HCT116 (cell line): ENCODE data around the gene NFX1. TPM values are rescaled to one million over a fixed set of nuclear protein-coding genes. Genes with fewer than 3 reads are reported as not detected.

Source experiments
- ATAC-seq: fragments of 200-7000 bp; cut with Tn5 transposase; 2 replicates; pipeline ENCODE4 v1.9.1; 2020; ENCODE audit warnings: mild to moderate bottlenecking, moderate library complexity
- BruUV-seq: library from RNA; stranded (reverse); fragments of 400-500 nt; replicated peaks from 2 replicates; lab custom pipeline; 2021; lab: Mats Ljungman, UMichigan
- CTCF ChIA-PET: fragments of 300-600 bp; sonication (Branson Sonifier 250); formaldehyde crosslinking; loops from one replicate; lab custom pipeline; 2021; ENCODE audit warnings: antibody characterized with exemption; lab: Charles Lee
- POLR2A ChIA-PET: fragments of 300-600, 350-600 bp; sonication (Branson Sonifier 250); formaldehyde crosslinking; loops from one replicate; lab custom pipeline; 2021; ENCODE audit warnings: antibody characterized with exemption; lab: Charles Lee
- RAD21 ChIA-PET, 2 experiments: fragments of 300-600 bp; sonication (Branson Sonifier 250); formaldehyde crosslinking; loops; one replicate each; lab custom pipeline; 2023; ENCODE audit warnings: low total read pairs in 2 of 2; ENCODE audit not compliant: uncharacterized antibody in 2 of 2, unreplicated experiment in 2 of 2, low non-redundant PET in 1 of 2; lab: Charles Lee
- DNase-seq: peaks from one replicate; pipeline ENCODE4 v3.0.0-alpha.2; 2010; ENCODE audit warnings: low read depth, low spot score
- H2AFZ ChIP-seq: fragments of 200-600 bp; shearing (Covaris generic), sonication (generic); 2 replicates; pipeline ENCODE4 v1.6.1; 2017; ENCODE audit warnings: low read depth, mixed run types, mixed read lengths, antibody characterized with exemption, low read length; ENCODE audit not compliant: poor library complexity, severe bottlenecking
- H3K27ac ChIP-seq: 2 replicates; pipeline ENCODE4 v1.5.1; 2012; ENCODE audit warnings: low read depth, low read length
- H3K27me3 ChIP-seq: fragments of 200-600 bp; sonication (generic); 2 replicates; pipeline ENCODE4 v1.6.1; 2016; ENCODE audit warnings: mixed run types, low read length, mixed read lengths; ENCODE audit not compliant: insufficient read depth
- H3K36me3 ChIP-seq, 2 experiments: fragments of 200-500 bp in 1 of 2; fragments of 200-600 bp in 1 of 2; sonication (Bioruptor generic) in 1 of 2; sonication (generic) in 1 of 2; 2 replicates each; pipeline versions ENCODE4 v1.5.1 to v1.6.1; 2014 to 2016; ENCODE audit warnings: low read length in 2 of 2, inconsistent platforms in 1 of 2, mixed read lengths in 1 of 2, mixed run types in 1 of 2; ENCODE audit not compliant: insufficient read depth in 2 of 2, control insufficient read depth in 1 of 2
- H3K4me1 ChIP-seq, 2 experiments: fragments of 200-600 bp in 1 of 2; sonication (generic) in 1 of 2; 2 replicates each; pipeline versions ENCODE4 v1.5.1 to v1.6.1; 2012 to 2017; ENCODE audit warnings: low read length in 2 of 2, inconsistent platforms in 1 of 2, mild to moderate bottlenecking in 1 of 2, mixed read lengths in 1 of 2, mixed run types in 1 of 2, moderate library complexity in 1 of 2; ENCODE audit not compliant: insufficient read depth in 2 of 2, control insufficient read depth in 1 of 2
- H3K4me2 ChIP-seq: fragments of 200-600 bp; sonication (generic); 2 replicates; pipeline ENCODE4 v1.6.1; 2017; ENCODE audit warnings: mixed run types, low read length, mixed read lengths
- H3K4me3 ChIP-seq, 2 experiments: fragments of 200-600 bp in 1 of 2; sonication (generic) in 1 of 2; replicated peaks in 1 of 2; 2 replicates each; pipeline ENCODE4 v1.5.1; 2011 to 2016; ENCODE audit warnings: low read length in 2 of 2, control low read depth in 1 of 2, low read depth in 1 of 2, mild to moderate bottlenecking in 1 of 2, mixed read lengths in 1 of 2, mixed run types in 1 of 2
- H3K79me2 ChIP-seq: fragments of 200-600 bp; sonication (generic); 2 replicates; pipeline ENCODE4 v1.6.1; 2017; ENCODE audit warnings: mild to moderate bottlenecking, mixed run types, low read length, moderate library complexity, mixed read lengths; ENCODE audit not compliant: insufficient read depth
- H3K9ac ChIP-seq: fragments of 200-600 bp; sonication (generic); 2 replicates; pipeline ENCODE4 v1.6.1; 2016; ENCODE audit warnings: low read length, mixed read lengths
- H3K9me2 ChIP-seq: fragments of 200-600 bp; sonication (generic), shearing (Covaris generic); 2 replicates; pipeline ENCODE4 v1.6.1; 2017; ENCODE audit warnings: mixed run types, mild to moderate bottlenecking, moderate library complexity; ENCODE audit not compliant: insufficient read depth
- H3K9me3 ChIP-seq, 2 experiments: fragments of 200-500 bp in 1 of 2; fragments of 200-600 bp in 1 of 2; sonication (Bioruptor generic) in 1 of 2; sonication (generic) in 1 of 2; 2 replicates each; pipeline ENCODE4 v1.6.1; 2014 to 2017; ENCODE audit warnings: low read length in 2 of 2, mixed read lengths in 2 of 2, inconsistent platforms in 1 of 2, low read depth in 1 of 2, mild to moderate bottlenecking in 1 of 2, mixed run types in 1 of 2, moderate library complexity in 1 of 2; ENCODE audit not compliant: control insufficient read depth in 1 of 2, insufficient read depth in 1 of 2
- H4K20me1 ChIP-seq: fragments of 200-600 bp; sonication (generic), shearing (Covaris generic); 2 replicates; pipeline ENCODE4 v1.6.1; 2017; ENCODE audit warnings: mixed run types, mild to moderate bottlenecking, moderate library complexity; ENCODE audit not compliant: insufficient read depth
- ATF3 ChIP-seq: IDR thresholded peaks from 2 replicates; pipeline ENCODE4 v1.6.1; 2012
- CBX3 ChIP-seq: IDR thresholded peaks from 2 replicates; pipeline ENCODE4 v1.6.1; 2012; ENCODE audit warnings: low read depth
- CEBPB ChIP-seq: IDR thresholded peaks from 2 replicates; pipeline ENCODE4 v1.6.1; 2012; ENCODE audit warnings: low read depth
- EGR1 ChIP-seq: IDR thresholded peaks from 2 replicates; pipeline ENCODE4 v1.6.1; 2012; ENCODE audit warnings: low read depth
- ELF1 ChIP-seq: IDR thresholded peaks from 2 replicates; pipeline ENCODE4 v1.6.1; 2012; ENCODE audit warnings: low read depth, borderline replicate concordance
- EZH2 ChIP-seq: fragments of 200-600 bp; sonication (generic); IDR thresholded peaks from 2 replicates; pipeline ENCODE4 v1.6.1; 2017; ENCODE audit warnings: antibody characterized with exemption, mixed run types
- EZH2phosphoT487 ChIP-seq: fragments of 200-600 bp; IDR thresholded peaks from 2 replicates; pipeline ENCODE4 v1.6.1; 2018; ENCODE audit warnings: antibody characterized with exemption, borderline replicate concordance
- FOSL1 ChIP-seq: IDR thresholded peaks from 2 replicates; pipeline ENCODE4 v1.6.1; 2012; ENCODE audit warnings: low read depth
- JUND ChIP-seq: IDR thresholded peaks from 2 replicates; pipeline ENCODE4 v1.6.1; 2012
- MAX ChIP-seq: IDR thresholded peaks from 2 replicates; pipeline ENCODE4 v1.6.1; 2012
- RAD21 ChIP-seq: IDR thresholded peaks from 2 replicates; pipeline ENCODE4 v1.6.1; 2012; ENCODE audit warnings: low read depth, mild to moderate bottlenecking
- SIN3A ChIP-seq: IDR thresholded peaks from 2 replicates; pipeline ENCODE4 v1.6.1; 2012; ENCODE audit warnings: low read depth
- SP1 ChIP-seq: IDR thresholded peaks from 2 replicates; pipeline ENCODE4 v1.6.1; 2012; ENCODE audit warnings: low read depth
- SRF ChIP-seq: IDR thresholded peaks from 2 replicates; pipeline ENCODE4 v1.6.1; 2012; ENCODE audit warnings: low read depth
- TCF7L2 ChIP-seq: IDR thresholded peaks from 2 replicates; pipeline ENCODE4 v1.7.0; 2011; ENCODE audit warnings: borderline replicate concordance, inconsistent platforms; ENCODE audit not compliant: insufficient read depth, insufficient read length; ENCODE audit errors: extremely low read depth
- YY1 ChIP-seq: IDR thresholded peaks from 2 replicates; pipeline ENCODE4 v1.6.1; 2011; ENCODE audit warnings: low read length, low read depth, moderate library complexity, mild to moderate bottlenecking; ENCODE audit not compliant: insufficient replicate concordance; ENCODE audit errors: extremely low read depth
- ZNF274 ChIP-seq: fragments of 200-500 bp; sonication (Bioruptor generic); IDR thresholded peaks from 2 replicates; pipeline ENCODE4 v1.6.1; 2014; ENCODE audit warnings: mild to moderate bottlenecking, low read depth, low read length, inconsistent platforms
- intact Hi-C: fragments of 100-400 bp; cut with micrococcal nuclease; formaldehyde crosslinking; loops from 2 replicates; pipeline ENCODE4 v1.10.0; 2022
- total RNA-seq: library from RNA; stranded (reverse); gene quantifications from one replicate; pipeline ENCODE4 v1.2.1, GENCODE V29; 2021; ENCODE audit not compliant: unreplicated experiment
- TF ChIP-seq, protein P1 (sequence below): IDR thresholded peaks from 2 replicates; pipeline ENCODE4 v1.6.1; 2012; ENCODE audit warnings: low read depth

The NFX1 gene
- total RNA-seq, 1 experiment from 2014 or later = 31.7 TPM

- TF ChIP-seq, protein P1, sequence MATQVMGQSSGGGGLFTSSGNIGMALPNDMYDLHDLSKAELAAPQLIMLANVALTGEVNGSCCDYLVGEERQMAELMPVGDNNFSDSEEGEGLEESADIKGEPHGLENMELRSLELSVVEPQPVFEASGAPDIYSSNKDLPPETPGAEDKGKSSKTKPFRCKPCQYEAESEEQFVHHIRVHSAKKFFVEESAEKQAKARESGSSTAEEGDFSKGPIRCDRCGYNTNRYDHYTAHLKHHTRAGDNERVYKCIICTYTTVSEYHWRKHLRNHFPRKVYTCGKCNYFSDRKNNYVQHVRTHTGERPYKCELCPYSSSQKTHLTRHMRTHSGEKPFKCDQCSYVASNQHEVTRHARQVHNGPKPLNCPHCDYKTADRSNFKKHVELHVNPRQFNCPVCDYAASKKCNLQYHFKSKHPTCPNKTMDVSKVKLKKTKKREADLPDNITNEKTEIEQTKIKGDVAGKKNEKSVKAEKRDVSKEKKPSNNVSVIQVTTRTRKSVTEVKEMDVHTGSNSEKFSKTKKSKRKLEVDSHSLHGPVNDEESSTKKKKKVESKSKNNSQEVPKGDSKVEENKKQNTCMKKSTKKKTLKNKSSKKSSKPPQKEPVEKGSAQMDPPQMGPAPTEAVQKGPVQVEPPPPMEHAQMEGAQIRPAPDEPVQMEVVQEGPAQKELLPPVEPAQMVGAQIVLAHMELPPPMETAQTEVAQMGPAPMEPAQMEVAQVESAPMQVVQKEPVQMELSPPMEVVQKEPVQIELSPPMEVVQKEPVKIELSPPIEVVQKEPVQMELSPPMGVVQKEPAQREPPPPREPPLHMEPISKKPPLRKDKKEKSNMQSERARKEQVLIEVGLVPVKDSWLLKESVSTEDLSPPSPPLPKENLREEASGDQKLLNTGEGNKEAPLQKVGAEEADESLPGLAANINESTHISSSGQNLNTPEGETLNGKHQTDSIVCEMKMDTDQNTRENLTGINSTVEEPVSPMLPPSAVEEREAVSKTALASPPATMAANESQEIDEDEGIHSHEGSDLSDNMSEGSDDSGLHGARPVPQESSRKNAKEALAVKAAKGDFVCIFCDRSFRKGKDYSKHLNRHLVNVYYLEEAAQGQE = no peak
- TF ChIP-seq CEBPB (no peak), EZH2 (no peak), JUND (no peak), ELF1 (no peak), ATF3 (no peak), ZNF274 (no peak)
Measured at GRCh38 chr9:33273972-33274328, 16.4 kb upstream of the NFX1 start (continued).

GRCh38 chr9:33277484-33277883 lies 12.8 kb upstream of the NFX1 start:
- H3K36me3 ChIP-seq = peaks cover 42 to 53% of the 10 kb centered on the region in 2 experiments
- no peaks in the 10 kb centered on the region for H3K27me3 ChIP-seq
- H3K9me2 ChIP-seq = no peaks in the 10 kb centered on the region
- no peaks in the 10 kb centered on the region for H4K20me1 ChIP-seq
- no peaks in the 10 kb centered on the region for H3K4me1 ChIP-seq
- ATAC-seq (no peak), DNase-seq (no peak)
- POLR2A ChIA-PET = interaction anchor here (1.3 kb wide), 1 partner anchor 13 kb away, joined by 4 read pairs; the partner anchor contains the start of gene NFX1
- no peak overlapping the region for H3K4me2 ChIP-seq
- H3K27ac ChIP-seq = no peak overlapping the region
- CTCF ChIA-PET = interaction anchor here (1.1 kb wide), 1 partner anchor 10 kb away, joined by 4 read pairs; no protein-coding TSS in a partner anchor
- RAD21 ChIA-PET = no interaction called here
- H3K4me3 ChIP-seq = no peak overlapping the region
- no peak overlapping the region for H3K9ac ChIP-seq
- TF ChIP-seq SIN3A = no peak
- no peak for TF ChIP-seq EGR1
- TF ChIP-seq TCF7L2 = no peak
- no peak for TF ChIP-seq CBX3
- no peak for TF ChIP-seq MAX
- TF ChIP-seq ZNF274 = no peak
- no peak for TF ChIP-seq FOSL1
- TF ChIP-seq EZH2phosphoT487 = no peak
- no peak for TF ChIP-seq YY1
- no peak for TF ChIP-seq CEBPB
- no peak for TF ChIP-seq SRF
- no peak for TF ChIP-seq SP1
- no peak for TF ChIP-seq ELF1
- no peak for TF ChIP-seq RAD21
- no peak for TF ChIP-seq ATF3
- no peak for TF ChIP-seq JUND
- H3K9me3 ChIP-seq = no peaks in the 10 kb centered on the region
- H2AFZ ChIP-seq = no peak overlapping the region
- peaks cover 4% of the 10 kb centered on the region; the same call in 1 of the 2 replicates for H3K79me2 ChIP-seq
- intact Hi-C loops = no loop called here
- BruUV-seq = no TSS peak
